ENCODE measurements around the gene ATP2A3. TPM values are rescaled to one million over a fixed set of nuclear protein-coding genes. Genes with fewer than 3 reads are reported as not detected.
"Not testable (repeated sequence)": the region's sequence is repeated elsewhere in the genome, so short reads cannot be mapped to it uniquely, and the experiment has no call there.

Gene ATP2A3
- total and polyA plus RNA-seq, 9 donors = 1.6 to 9.9 (median 4.2) TPM

- Histone ChIP-seq H3K27ac (no peak overlapping the region), H3K4me3 (no peak overlapping the region), H3K9me3 (no peaks in the 10 kb centered on the region), H3K4me1 (ENCODE audit: insufficient read depth) (no peaks in the 10 kb centered on the region), H3K36me3 (no peaks in the 10 kb centered on the region), H3K27me3 (no peaks in the 10 kb centered on the region)
- intact Hi-C loops (cut with DNase I) = no loop called here
- DNase-seq = no peak
- TF ChIP-seq POLR2A (IDR thresholded peaks at IDR 0.05) = no peak
- no peak for TF ChIP-seq EP300 (IDR thresholded peaks at IDR 0.05)
- no peak for TF ChIP-seq CTCF (IDR thresholded peaks at IDR 0.05)
- 96 to 97% (median 96%) methylated on average over 14 of the region's 14 CpGs for WGBS, 3 donors
These were observed 12.1 kb downstream of the ATP2A3 start for GRCh38 chr17:3952186-3952585.

DNA sequence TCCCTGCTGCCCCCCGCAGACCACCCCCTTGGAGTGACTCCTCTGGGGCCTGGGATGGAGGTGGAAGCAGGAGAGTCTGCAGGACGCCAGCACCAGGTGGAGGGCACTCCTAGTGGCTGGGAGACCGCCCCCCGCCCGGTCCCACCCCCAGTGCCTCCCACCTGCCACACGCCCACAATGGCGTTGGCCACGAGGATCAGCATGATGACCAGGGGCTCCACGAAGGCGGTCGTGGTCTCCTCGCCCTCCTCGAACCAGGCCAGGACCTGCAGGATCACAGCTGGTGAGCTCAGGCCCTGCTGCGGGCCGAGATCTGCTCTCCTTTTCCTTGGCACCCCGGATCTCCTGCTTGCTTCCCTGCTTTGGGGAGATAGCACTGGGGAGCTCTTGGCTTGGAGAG lies 12.8 kb downstream of the ATP2A3 start:
- WGBS, 3 donors = 79 to 94% (median 91%) methylated on average over 15 to 16 of the region's 16 CpGs

DNA sequence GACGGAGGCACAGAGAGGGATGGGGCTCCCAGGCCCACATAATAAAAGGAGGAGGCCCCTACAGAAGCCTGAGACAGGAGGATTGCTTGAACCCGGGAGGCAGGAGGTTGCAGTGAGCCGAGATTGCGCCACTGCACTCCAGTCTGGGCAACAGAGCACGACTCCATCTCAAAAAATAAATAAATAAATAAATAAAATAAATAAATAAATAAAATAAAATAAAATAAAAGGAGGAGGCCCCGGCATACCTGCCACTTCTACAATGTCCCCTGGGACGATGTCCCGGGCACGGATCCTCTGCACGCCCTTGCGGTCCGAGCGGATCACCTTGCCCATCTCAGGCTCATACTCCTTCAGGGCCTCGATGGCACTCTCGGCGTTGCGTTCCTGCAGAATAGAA lies 13.2 kb downstream of the ATP2A3 start:
- DNase-seq = no peak
- Histone ChIP-seq H3K27ac (no peak overlapping the region), H3K27me3 (no peaks in the 10 kb centered on the region), H3K4me1 (ENCODE audit: insufficient read depth) (no peaks in the 10 kb centered on the region), H3K4me3 (no peak overlapping the region), H3K9me3 (no peaks in the 10 kb centered on the region), H3K36me3 (no peaks in the 10 kb centered on the region)
- TF ChIP-seq EP300 (IDR thresholded peaks at IDR 0.05) (no peak), POLR2A (IDR thresholded peaks at IDR 0.05) (no peak), CTCF (IDR thresholded peaks at IDR 0.05) (no peak)
- 94 to 96% (median 96%) methylated on average over 17 of the region's 17 CpGs for WGBS, 3 donors
- intact Hi-C loops (cut with DNase I) = no loop called here

More for the DNA sequence above, 12.8 kb downstream of the ATP2A3 start:
- no peaks in the 10 kb centered on the region for H3K4me1 ChIP-seq (ENCODE audit: insufficient read depth)
- no peak overlapping the region for H3K4me3 ChIP-seq
- no peaks in the 10 kb centered on the region for H3K36me3 ChIP-seq
- intact Hi-C loops (cut with DNase I) = no loop called here
- H3K27me3 ChIP-seq = no peaks in the 10 kb centered on the region
- H3K9me3 ChIP-seq = no peaks in the 10 kb centered on the region
- no peak for DNase-seq
- no peak overlapping the region for H3K27ac ChIP-seq
- TF ChIP-seq POLR2A (IDR thresholded peaks at IDR 0.05) (no peak), EP300 (IDR thresholded peaks at IDR 0.05) (no peak), CTCF (IDR thresholded peaks at IDR 0.05) (no peak)

DNA sequence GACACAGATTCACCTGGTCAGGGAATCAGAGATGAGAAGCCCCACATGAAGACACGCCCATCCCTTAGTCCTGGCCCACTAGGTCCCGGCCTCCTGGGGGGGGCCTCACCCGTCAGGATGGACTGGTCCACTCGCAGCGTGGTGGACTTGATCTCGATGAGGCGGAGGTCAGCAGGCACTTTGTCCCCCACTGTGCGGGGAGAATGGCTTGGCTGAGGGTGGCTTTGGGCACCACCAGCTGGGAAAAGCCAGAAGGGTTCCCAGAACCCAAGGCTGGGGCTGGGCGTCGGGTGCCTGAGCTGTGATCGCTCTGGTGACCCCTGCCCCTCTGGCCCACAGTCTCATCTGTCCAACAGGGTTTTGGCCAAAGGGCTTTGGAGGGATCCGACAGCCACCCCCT lies 13.7 kb downstream of the ATP2A3 start:
- no peak for DNase-seq
- no peaks in the 10 kb centered on the region for H3K9me3 ChIP-seq
- H3K4me1 ChIP-seq (ENCODE audit: insufficient read depth) = no peaks in the 10 kb centered on the region
- H3K36me3 ChIP-seq = no peaks in the 10 kb centered on the region
- H3K27ac ChIP-seq = no peak overlapping the region
- H3K27me3 ChIP-seq = no peaks in the 10 kb centered on the region
- 91 to 92% (median 92%) methylated on average over 12 of the region's 12 CpGs for WGBS, 3 donors
- TF ChIP-seq CTCF (IDR thresholded peaks at IDR 0.05) = no peak
- TF ChIP-seq POLR2A (IDR thresholded peaks at IDR 0.05) = no peak
- TF ChIP-seq EP300 (IDR thresholded peaks at IDR 0.05) = no peak
- H3K4me3 ChIP-seq = no peak overlapping the region
- intact Hi-C loops (cut with DNase I) = no loop called here

GRCh38 chr17:3949418-3949817 lies 14.8 kb downstream of the ATP2A3 start:
- intact Hi-C loops (cut with DNase I) = no loop called here
- no peaks in the 10 kb centered on the region for H3K27me3 ChIP-seq

DNA sequence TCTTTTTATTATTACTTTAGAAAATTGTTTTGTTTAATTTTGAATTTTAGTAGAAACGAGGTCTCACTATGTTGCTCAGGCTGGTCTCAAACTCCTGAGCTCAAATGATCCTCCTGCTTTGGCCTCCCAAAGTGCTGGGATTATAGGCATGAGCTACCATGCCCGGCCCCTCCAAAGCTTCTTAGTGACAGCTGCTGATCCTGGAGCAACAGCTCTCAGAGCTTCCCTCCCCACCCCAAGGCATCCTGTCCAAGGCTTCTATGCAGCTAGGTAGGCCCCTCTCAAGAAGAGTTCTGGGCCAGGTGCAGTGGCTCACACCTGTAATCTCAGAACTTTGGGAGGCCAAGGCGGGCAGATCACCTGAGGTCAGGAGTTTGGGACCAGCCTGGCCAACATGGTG lies 15.7 kb downstream of the ATP2A3 start:
- H3K36me3 ChIP-seq; H3K4me3 ChIP-seq; H3K9me3 ChIP-seq; H3K27ac ChIP-seq; H3K27me3 ChIP-seq; H3K4me1 ChIP-seq (ENCODE audit: insufficient read depth); intact Hi-C loops (cut with DNase I); DNase-seq: not testable (repeated sequence)
- WGBS, 3 donors = 85 to 92% (median 89%) methylated on average over 3 of the region's 3 CpGs

More at GRCh38 chr17:3949418-3949817, 14.8 kb downstream of the ATP2A3 start:
- Histone ChIP-seq H3K27ac (no peak overlapping the region), H3K4me1 (ENCODE audit: insufficient read depth) (peaks cover 2% of the 10 kb centered on the region), H3K4me3 (no peak overlapping the region), H3K36me3 (no peaks in the 10 kb centered on the region), H3K9me3 (no peaks in the 10 kb centered on the region)
- TF ChIP-seq POLR2A (IDR thresholded peaks at IDR 0.05) (no peak), EP300 (IDR thresholded peaks at IDR 0.05) (no peak), CTCF (IDR thresholded peaks at IDR 0.05) (no peak)
- no peak for DNase-seq
- 37 to 79% (median 72%) methylated on average over 3 of the region's 3 CpGs for WGBS, 3 donors
